Astrocyte of the spinal cord (primary cell): ENCODE results near the gene C1orf185.
A peak's percentile ranks its signal among the peaks of the same experiment; 100 is the strongest.
"Not testable (repeated sequence)": the region's sequence is repeated elsewhere in the genome, so short reads cannot be mapped to it uniquely, and the experiment has no call there.

Experiments
- DNase-seq: peaks from one replicate; pipeline ENCODE4 v3.0.0; 2011; ENCODE audit warnings: low read depth, low spot score
- H3K4me3 ChIP-seq: 2 replicates; pipeline ENCODE4 v1.5.1; 2011; ENCODE audit warnings: low read depth, mild to moderate bottlenecking, low read length, moderate library complexity
- in situ Hi-C: cut with HindIII; loops from 2 replicates; pipeline ENCODE4 v1.10.0; 2017; ENCODE audit warnings: low sequenced_read_pairs
- TF ChIP-seq, protein P1 (sequence below): IDR thresholded peaks from 2 replicates; pipeline ENCODE4 v1.5.1; 2012; ENCODE audit warnings: low read depth, mild to moderate bottlenecking, low read length, inconsistent platforms

The C1orf185 gene

DNA sequence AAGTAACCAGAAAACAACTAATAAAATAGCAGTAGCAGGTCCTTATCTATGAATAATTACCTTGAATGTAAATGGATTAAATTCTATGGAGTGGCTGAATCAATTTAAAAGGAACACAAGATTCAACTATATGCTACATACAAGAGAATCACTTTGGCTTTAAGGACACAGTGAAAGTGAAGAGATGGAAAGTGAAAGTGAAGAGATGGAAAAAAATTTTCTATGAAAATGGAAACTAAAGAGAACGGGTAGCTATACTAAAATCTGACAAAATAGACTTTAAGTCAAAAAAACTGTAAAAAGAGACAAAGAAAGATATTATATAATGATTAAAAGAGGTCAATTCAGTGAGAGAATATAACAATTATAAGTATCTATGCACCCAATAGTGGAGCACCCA is 54.7 kb downstream of the C1orf185 start:
- in situ Hi-C loops, result no loop called here
- no peak for DNase-seq
- TF ChIP-seq, protein P1, sequence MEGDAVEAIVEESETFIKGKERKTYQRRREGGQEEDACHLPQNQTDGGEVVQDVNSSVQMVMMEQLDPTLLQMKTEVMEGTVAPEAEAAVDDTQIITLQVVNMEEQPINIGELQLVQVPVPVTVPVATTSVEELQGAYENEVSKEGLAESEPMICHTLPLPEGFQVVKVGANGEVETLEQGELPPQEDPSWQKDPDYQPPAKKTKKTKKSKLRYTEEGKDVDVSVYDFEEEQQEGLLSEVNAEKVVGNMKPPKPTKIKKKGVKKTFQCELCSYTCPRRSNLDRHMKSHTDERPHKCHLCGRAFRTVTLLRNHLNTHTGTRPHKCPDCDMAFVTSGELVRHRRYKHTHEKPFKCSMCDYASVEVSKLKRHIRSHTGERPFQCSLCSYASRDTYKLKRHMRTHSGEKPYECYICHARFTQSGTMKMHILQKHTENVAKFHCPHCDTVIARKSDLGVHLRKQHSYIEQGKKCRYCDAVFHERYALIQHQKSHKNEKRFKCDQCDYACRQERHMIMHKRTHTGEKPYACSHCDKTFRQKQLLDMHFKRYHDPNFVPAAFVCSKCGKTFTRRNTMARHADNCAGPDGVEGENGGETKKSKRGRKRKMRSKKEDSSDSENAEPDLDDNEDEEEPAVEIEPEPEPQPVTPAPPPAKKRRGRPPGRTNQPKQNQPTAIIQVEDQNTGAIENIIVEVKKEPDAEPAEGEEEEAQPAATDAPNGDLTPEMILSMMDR, result no peak
- no peak overlapping the region for H3K4me3 ChIP-seq

DNA sequence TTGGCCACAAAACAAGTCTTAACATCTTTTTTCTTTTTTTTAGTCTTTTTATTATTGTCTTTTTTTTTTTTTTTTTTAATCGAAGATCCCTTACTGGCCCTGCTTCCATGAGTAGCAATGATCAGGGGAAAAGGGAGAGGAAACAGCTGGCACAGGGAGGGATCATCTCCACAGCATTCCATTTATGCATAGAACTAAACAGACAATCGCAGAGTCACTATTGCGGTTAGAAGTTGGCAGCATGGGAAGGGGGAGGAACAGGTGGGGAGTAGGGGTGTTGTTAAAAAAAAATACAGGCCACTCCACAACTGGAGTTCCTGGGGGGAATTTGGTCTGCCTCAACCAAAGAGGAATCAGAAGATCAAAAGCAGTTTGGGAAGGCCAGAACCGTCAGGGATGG is 55.4 kb downstream of the C1orf185 start:
- H3K4me3 ChIP-seq, result no peak overlapping the region
- TF ChIP-seq, protein P1, result no peak
- in situ Hi-C loops, result no loop called here
- DNase-seq, result no peak

DNA sequence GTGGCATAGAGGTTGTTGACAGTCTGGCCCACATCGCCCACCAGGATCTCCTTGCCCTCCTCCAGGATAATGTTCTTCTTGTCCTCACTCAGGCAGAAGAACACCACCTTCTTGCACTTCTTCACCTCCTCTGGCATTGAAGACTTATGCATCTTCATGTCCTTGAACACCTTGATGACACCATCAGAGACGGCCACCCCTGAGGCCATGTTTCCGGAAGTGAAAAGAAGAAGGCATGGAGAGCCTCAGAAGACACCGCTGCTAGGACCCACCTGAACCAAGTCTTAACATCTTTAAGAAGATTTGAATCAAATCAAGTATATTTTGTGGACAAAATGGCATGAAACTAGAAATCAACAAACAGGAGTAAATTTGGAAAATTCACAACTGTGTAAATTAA is 56.2 kb downstream of the C1orf185 start:
- no peak for DNase-seq
- no peak overlapping the region for H3K4me3 ChIP-seq
- in situ Hi-C loops, result no loop called here
- TF ChIP-seq, protein P1, result no peak

DNA sequence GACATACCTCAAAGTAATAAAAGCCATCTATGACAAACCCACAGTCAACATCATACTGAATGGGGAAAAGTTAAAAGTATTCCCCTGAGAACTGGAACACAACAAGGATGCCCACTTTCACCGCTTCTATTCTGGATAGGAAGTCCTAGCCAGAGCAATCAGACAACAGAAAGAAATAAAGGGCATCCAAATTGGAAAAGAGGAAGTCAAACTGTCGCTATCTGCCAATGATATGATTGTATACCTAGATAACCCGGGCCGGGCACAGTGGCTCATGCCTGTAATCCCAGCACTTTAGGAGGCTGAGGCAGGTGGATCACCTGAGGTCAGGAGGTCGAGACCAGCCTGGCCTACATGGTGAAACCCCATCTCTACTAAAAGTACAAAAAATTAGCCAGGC is 60.5 kb downstream of the C1orf185 start:
- DNase-seq, in situ Hi-C loops: not testable (repeated sequence)

DNA sequence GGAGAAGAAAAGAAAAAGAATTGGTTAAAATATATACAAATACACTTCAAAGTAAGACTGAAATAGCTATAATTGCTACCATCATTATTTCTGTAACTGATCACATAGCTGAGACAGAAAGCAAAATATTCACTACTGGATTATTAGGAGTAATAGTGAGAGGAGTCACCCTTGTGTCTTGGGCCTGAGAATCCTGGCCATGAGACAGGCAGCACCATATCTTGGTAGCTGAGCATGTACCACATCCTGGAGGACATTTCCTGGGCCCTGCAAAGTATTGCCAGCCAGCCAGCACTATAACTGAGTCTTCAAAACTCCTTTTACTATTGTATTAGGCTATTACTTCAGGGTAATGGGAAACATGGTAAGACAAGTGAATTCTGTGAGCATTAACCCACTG is 63.5 kb downstream of the C1orf185 start:
- in situ Hi-C loops, result no loop called here

More for the DNA sequence above, 60.5 kb downstream of the C1orf185 start:
- H3K4me3 ChIP-seq, result not testable (repeated sequence)

DNA sequence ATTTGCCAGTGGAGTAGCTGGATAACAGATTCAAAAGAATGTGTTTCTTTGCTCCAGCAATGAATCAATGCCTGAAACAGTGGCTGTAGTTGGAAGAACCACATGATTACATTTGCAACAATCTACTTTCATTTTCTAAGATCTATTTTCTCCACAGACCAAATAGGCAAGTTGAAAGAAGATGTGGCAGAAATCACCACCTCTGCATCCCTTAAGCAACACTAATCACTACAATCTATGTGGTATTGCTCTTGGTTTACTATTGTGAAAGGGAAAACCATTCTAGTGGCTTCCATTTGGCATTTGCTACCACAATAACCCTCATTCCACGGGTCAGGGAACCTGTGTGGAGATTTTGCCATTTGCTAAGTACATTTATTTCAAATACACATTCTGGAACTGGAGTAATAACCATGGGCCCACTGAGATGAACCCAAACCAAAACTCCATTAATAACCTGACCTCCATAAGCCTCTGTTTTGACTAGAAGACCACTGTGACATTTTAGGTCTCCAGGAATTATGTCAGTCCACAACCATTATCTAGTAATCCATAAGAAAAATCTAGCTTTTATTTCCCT is 66.3 kb downstream of the C1orf185 start:
- TF ChIP-seq, protein P1, result no peak
- no peak overlapping the region for H3K4me3 ChIP-seq
- in situ Hi-C loops, result no loop called here
- DNase-seq, result peak; percentile 12

More for the DNA sequence above, 63.5 kb downstream of the C1orf185 start:
- H3K4me3 ChIP-seq, result no peak overlapping the region
- DNase-seq, result no peak
- TF ChIP-seq, protein P1, result no peak

DNA sequence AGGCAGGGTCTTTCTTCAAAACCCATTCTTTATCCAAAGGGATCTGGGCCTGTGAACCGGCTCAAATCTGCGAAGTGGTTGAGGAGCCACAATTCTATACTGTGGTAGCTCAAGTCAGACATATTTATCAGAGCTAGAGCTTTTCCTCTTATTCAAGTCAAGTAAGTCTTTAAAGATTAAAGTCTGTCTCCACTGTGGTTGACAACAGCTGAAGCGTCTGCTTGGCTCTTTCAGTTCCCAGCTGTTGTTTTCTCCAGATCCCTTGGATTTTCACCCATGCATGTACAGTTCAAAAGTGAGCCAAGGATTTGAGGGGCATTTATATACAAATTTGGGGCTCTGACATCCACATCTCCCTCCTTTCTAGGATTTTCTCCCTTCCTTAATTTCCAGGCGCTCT is 66.9 kb downstream of the C1orf185 start:
- no peak overlapping the region for H3K4me3 ChIP-seq
- in situ Hi-C loops, result no loop called here
- no peak for DNase-seq
- TF ChIP-seq, protein P1, result no peak
